Stimulated activated CD4-positive, alpha-beta T cell treated with anti-CD3 and anti-CD28 coated beads, Interleukin-1b, Interleukin-23, amount 100 ng/mL, for 48 hours (primary cell): ENCODE measurements around the gene TAF13.
"Not testable (repeated sequence)": the region's sequence is repeated elsewhere in the genome, so short reads cannot be mapped to it uniquely, and the experiment has no call there.

Experiments used
- DNase-seq: peaks from one replicate; pipeline ENCODE4 v3.0.0-alpha.2; 2020

Gene TAF13

GRCh38 chr1:109091078-109091838, 15.5 kb upstream of the TAF13 start:
- no peak for DNase-seq

- DNase-seq = peak; percentile 90
Observed at GRCh38 chr1:109090196-109091077, 14.6 kb upstream of the TAF13 start, which contains the start of gene TMEM167B. Gene TMEM167B (plus strand): TSS chr1:109090764. CDS start chr1:109090873, 109 bp downstream.

- DNase-seq = peak; percentile 31
Observed at GRCh38 chr1:109089242-109090015, 13.6 kb upstream of the TAF13 start.

GRCh38 chr1:109084563-109085517, 9.0 kb upstream of the TAF13 start:
- no peak for DNase-seq

DNA sequence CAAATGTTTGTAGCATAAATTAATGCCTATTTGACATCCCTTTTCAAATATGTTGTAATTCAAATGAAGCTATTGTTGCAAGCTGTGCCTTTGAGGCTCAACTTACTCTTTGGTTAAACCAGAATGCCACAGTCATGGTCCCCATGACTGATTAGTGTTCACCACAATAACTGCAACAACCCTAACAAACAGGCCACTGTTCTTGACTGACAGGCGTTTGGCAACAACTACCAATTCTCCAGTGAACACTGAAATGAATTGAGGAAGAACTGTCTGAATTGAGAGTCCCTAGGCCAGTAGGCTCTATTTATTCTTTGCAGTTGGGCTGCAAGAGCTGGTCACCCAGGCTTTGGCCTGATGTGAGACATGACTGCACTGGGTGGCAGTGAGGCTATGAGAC, 8.1 kb upstream of the TAF13 start:
- no peak for DNase-seq

DNA sequence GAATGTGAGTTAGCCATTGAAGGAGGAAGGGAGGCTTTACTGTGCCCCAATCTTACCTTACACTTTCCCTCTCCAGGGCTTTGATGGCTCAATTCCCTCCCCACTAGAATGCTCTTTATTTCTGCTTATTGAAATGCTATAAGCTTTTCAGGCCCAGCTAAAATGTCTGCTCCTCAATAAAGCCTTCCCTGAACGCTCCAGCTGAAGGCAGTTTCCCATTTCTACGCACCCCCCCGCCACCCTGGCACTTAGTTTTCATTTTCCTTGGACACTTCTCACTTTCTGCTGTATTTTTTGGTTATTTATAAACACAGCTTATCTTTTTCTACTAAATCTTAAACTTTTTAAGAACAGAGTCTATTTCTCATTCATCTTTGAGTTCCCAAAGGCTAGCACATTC, 7.7 kb upstream of the TAF13 start:
- no peak for DNase-seq

DNA sequence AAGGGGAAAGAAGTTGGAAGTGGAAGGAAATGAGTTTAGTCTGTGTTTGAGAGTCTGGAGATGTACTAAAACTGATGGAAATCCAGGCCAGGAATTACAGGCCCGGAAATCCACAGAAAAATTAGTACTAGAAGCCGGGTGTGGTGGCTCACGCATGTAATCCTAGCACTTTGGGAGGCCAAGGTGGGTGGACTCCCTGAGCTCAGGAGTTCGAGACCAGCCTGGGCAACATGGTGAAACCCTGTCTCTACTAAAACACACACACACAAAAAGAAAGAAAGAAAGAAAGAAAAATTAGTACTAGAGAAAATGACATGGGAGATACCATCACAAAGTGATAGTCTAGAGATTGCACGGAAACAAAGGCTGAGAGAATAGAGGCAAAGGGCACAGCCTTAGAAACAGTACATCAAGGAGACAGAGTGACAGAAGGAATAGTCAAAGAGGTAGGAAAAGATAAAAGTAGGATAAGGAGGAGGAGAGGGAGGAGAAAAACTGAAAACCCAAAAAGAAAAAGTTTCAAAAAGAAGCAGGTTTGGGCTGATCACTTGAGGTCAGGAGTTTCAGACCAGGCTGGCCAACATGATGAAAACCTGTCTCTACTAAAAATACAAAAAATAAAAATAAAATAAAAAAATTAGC, 4.8 kb upstream of the TAF13 start:
- DNase-seq = no peak

DNA sequence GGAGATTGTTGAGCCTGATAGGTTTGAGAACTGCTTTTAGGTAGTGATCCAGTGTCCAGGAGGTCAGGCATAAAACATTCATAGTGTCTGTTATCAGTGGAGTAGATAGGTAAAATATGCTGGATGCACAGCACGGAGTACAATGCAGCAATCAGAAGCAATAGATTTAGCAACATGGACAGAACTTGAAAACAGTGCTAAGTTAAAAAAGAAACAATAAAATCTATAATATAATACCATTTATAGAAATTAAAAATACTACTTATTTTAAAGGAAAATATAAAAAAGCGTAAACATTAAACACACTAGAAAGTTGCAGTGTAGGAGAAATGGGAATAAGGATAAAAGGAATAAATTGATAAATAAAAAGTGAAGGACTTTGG, 3.4 kb upstream of the TAF13 start:
- DNase-seq = no peak

DNA sequence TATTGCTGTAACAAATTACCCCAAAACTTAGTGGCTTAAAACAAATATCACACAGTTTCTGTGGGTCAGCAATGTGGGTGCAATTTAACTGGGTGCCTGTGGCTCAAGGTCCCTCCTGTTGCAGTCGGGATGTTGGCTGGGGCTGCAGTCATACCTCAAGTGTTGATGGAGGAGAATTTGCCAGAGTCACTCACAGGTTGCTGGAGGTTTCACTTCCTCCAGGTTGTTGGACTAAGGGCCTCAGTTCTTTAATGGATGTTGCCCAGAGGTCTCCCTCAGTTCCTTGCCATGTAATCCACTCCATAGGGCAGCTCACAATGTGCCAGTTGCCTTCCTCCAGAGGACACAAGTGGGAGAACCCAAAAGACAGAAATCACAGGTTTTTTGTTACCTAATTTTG, 2.5 kb upstream of the TAF13 start:
- no peak for DNase-seq

DNA sequence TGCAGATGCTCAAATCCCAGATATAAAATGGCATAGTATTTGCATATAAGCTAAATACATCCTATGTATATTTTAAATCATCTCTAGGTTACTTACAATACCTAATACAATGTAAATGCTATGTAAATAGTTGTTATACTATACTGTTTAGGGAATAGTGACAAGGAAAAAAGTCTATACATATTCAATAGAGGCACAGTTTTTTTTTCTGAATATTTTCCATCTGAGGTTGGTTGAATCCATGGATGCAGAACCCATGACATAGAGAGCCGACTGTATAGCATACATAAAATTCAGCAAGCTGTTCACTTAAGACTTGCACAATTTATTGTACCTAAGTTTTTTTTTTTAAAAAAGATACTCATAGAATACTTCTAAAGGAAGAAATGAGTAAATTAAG, 6.5 kb downstream of the TAF13 start:
- DNase-seq = no peak

- DNase-seq = no peak
Observed at GRCh38 chr1:109067883-109068282, 7.9 kb downstream of the TAF13 start.

DNA sequence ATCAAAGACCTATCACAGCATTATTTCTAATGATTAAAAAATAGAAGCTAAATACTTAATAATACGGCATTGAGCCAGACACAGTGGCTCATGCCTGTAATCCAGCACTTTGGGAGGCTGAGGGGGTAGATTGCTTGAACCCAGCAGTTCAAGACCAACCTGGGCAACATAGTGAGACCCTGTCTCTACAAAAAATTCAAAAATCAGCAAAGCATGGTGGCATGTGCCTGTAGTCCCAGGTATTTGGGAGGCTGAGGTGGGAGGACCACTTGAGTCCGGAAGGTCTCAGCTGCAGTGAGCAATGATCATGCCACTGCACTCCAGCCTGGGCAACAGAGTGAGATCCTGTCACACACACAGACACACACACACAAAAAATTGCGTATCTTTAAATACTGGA, 10.7 kb downstream of the TAF13 start:
- DNase-seq = no peak

GRCh38 chr1:109061183-109061582, 14.6 kb downstream of the TAF13 start:
- DNase-seq = no peak

DNA sequence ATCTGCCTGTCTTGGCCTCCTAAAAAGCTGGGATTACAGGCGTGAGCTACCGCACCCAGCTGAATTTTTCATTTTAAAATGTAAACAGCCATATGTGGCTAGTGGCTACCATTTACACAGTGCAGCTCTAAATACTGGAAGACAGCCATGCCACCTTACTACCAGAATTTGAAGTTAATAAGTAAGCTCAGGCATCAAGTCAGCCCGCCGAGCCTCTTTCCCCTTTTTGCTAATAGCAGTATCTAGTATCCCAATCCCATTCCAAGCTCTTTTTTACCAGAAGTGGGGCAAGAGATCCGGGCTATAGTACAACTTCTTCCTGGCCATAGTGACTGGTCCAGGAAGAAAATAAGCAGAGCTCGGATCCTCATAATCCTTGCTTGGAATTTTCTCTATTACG, 15.1 kb downstream of the TAF13 start:
- DNase-seq = no peak

- DNase-seq = no peak
Observed at GRCh38 chr1:109059026-109059425, 16.8 kb downstream of the TAF13 start.

- no peak for DNase-seq
Observed at GRCh38 chr1:109056064-109056463, 19.7 kb downstream of the TAF13 start.

GRCh38 chr1:109052145-109052544, 23.7 kb downstream of the TAF13 start:
- not testable (repeated sequence) for DNase-seq

DNA sequence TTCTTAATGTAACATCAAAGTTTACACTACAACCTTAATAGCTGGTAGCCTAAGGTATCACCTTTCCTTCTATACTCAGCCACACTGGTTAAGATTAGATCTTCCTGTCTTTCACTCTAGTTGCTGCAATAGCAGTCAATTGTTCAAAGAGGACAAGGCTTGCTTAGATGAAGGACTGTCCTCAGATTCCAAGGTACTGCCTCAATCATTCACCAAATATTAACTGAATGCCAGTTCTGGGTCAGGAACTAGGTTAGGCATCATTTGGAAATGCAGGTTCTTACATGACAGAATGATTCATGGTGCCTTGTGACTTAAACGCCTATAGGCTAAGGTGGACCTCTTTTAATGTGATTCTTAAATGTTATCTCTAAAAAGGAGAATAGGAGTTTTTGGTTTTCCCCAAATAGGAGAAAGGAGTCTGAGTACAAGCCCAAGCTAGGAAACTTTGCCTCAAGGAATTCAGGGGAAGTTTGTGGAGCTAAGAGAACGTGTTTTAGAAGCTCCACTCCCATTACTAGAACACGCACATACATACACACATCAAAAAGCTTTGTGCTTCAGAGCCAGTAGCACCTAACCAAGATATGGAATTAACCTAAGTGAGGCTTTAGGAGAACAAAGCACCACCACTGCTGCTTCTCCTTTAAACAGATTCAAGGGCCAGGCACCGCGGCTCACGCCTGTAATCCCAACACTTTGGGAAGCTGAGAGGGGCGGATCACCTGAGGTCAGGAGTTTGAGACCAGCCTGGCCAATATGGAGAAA, 25.4 kb downstream of the TAF13 start:
- DNase-seq = no peak

DNA sequence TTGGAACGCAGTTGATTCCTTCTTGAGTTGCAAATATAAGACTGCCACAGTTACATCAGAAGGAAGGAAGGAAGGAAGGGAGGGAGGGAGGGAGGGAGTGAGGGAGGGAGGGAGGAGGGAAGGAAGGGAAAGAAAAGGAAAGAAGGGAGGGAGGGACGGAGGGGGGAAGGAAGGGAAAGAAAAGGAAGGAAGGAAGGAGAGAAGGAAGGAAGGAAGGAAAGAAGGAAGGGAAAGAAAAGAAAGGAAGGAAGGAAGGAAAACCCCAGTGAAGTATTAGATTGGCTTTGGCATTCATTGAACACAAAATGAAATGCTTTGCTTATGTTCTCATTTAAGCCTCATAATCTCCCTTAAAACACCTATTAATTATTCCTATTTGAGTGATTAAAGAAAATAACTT, 27.5 kb downstream of the TAF13 start:
- no peak for DNase-seq

- DNase-seq = no peak
Observed at GRCh38 chr1:109047339-109047738, 28.5 kb downstream of the TAF13 start.

DNA sequence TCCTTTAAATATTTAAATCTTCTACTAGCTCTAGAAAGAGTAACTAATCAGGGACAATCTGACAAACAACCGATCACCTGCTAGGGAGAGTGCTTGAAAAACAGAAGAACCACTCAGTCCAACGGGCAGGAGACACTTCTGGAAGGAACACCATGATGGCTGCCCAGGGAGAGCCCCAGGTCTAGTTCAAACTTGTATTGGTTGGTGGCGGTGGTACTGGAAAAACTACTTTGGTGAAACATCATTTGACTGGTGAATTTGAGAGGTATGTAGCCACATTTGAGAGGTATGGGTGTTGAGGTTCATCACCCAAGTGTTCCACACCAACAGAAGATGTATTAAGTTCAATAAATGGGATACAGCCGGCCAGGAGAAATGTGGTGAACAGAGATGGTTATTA, 29.1 kb downstream of the TAF13 start:
- DNase-seq = no peak
